ENCODE results near the gene RANBP1. TPM values are rescaled to one million over a fixed set of nuclear protein-coding genes. Genes with fewer than 3 reads are reported as not detected.
A peak's percentile ranks its signal among the peaks of the same experiment; 100 is the strongest.

The RANBP1 gene
- total RNA-seq, 5 donors from 2014 or later (not counting 1 experiment from before 2014, with no cell fraction given), result 64.0 to 81.1 (median 75.4) TPM

- no peaks in the 10 kb centered on the region for H3K9me3 Mint-ChIP-seq
- 94% methylated on average over 15 of the region's 15 CpGs for WGBS (ENCODE audit: insufficient coverage)
- H3K4me3 Mint-ChIP-seq, result no peak overlapping the region
- peaks cover 5 to 48% of the 10 kb centered on the region in 2 experiments for H3K4me1 ChIP-seq (ENCODE audit: control insufficient read depth in 1 of 2, extremely low read depth in 1 of 2, insufficient read depth in 2 of 2, low read length in 2 of 2)
- ATAC-seq (replicated peaks in 1 of 4) (no peak), DNase-seq (no peak)
- no peak overlapping the region for H3K4me3 ChIP-seq (ENCODE audit: control insufficient read depth in 1 of 2, extremely low read depth in 1 of 2, low read length in 1 of 2)
- peaks cover 2 to 12% (median 10%) of the 10 kb centered on the region in 3 donors for H3K4me1 Mint-ChIP-seq
- H3K9me3 ChIP-seq, result no peaks in the 10 kb centered on the region
- H3K36me3 Mint-ChIP-seq, result peaks cover 14% of the 10 kb centered on the region
- H3K27ac ChIP-seq (ENCODE audit: low read length), result no peak overlapping the region
- CTCF ChIA-PET, result no interaction called here
- POLR2A ChIA-PET, result no interaction called here
- H3K36me3 ChIP-seq (ENCODE audit: control insufficient read depth in 2 of 2, extremely low read depth in 1 of 2, insufficient read depth in 1 of 2, low read length in 1 of 2), result peaks cover 21 to 36% of the 10 kb centered on the region in 2 donors
- H3K27ac Mint-ChIP-seq, result peak overlapping the region; percentile 27 to 52
- H3K27me3 ChIP-seq (replicated peaks in 1 of 2; ENCODE audit: control insufficient read depth in 2 of 2, extremely low read depth in 1 of 2, insufficient read depth in 2 of 2, low read length in 1 of 2), result no peaks in the 10 kb centered on the region
- H3K27me3 Mint-ChIP-seq, result no peaks in the 10 kb centered on the region
Observed at GRCh38 chr22:20127318-20127868, 11.5 kb downstream of the RANBP1 start.

GRCh38 chr22:20127869-20128618, 12.1 kb downstream of the RANBP1 start:
- H3K4me1 ChIP-seq (ENCODE audit: control insufficient read depth in 1 of 2, extremely low read depth in 1 of 2, insufficient read depth in 2 of 2, low read length in 2 of 2), result peaks cover 7 to 48% of the 10 kb centered on the region in 2 experiments
- ChIA-PET POLR2A (no interaction called here), CTCF (interaction anchor here in 1 of 2 donors (1.6 kb wide), 1 partner anchor 157 kb away, joined by 4 read pairs; no protein-coding TSS in a partner anchor)
- no peaks in the 10 kb centered on the region for H3K9me3 ChIP-seq
- Mint-ChIP-seq H3K4me3 (no peak overlapping the region), H3K9me3 (no peaks in the 10 kb centered on the region), H3K27me3 (no peaks in the 10 kb centered on the region), H3K4me1 (peaks cover 7 to 18% (median 16%) of the 10 kb centered on the region in 3 donors), H3K36me3 (peaks cover 14% of the 10 kb centered on the region), H3K27ac (peak overlapping the region in 1 of 2 donors; percentile 86)
- no peak overlapping the region for H3K27ac ChIP-seq (ENCODE audit: low read length)
- no peak overlapping the region for H3K4me3 ChIP-seq (ENCODE audit: control insufficient read depth in 1 of 2, extremely low read depth in 1 of 2, low read length in 1 of 2)
- H3K36me3 ChIP-seq (ENCODE audit: control insufficient read depth in 2 of 2, extremely low read depth in 1 of 2, insufficient read depth in 1 of 2, low read length in 1 of 2), result peaks cover 21 to 35% of the 10 kb centered on the region in 2 donors
- WGBS (ENCODE audit: insufficient coverage), result 84% methylated on average over 9 of the region's 17 CpGs
- H3K27me3 ChIP-seq (replicated peaks in 1 of 2; ENCODE audit: control insufficient read depth in 2 of 2, extremely low read depth in 1 of 2, insufficient read depth in 2 of 2, low read length in 1 of 2), result no peaks in the 10 kb centered on the region
- DNase-seq (no peak), ATAC-seq (replicated peaks in 1 of 4) (no peak)

- Mint-ChIP-seq H3K4me1 (peaks cover 12 to 23% (median 21%) of the 10 kb centered on the region in 3 donors), H3K27me3 (no peaks in the 10 kb centered on the region), H3K9me3 (no peaks in the 10 kb centered on the region), H3K27ac (peak overlapping the region; percentile 71 to 86), H3K4me3 (no peak overlapping the region), H3K36me3 (peaks cover 14% of the 10 kb centered on the region)
- Histone ChIP-seq H3K4me3 (ENCODE audit: control insufficient read depth in 1 of 2, extremely low read depth in 1 of 2, low read length in 1 of 2) (no peak overlapping the region), H3K36me3 (ENCODE audit: control insufficient read depth in 2 of 2, extremely low read depth in 1 of 2, insufficient read depth in 1 of 2, low read length in 1 of 2) (peaks cover 20 to 32% of the 10 kb centered on the region in 2 donors), H3K9me3 (no peaks in the 10 kb centered on the region), H3K4me1 (ENCODE audit: control insufficient read depth in 1 of 2, extremely low read depth in 1 of 2, insufficient read depth in 2 of 2, low read length in 2 of 2) (peaks cover 7 to 47% of the 10 kb centered on the region in 2 experiments), H3K27me3 (replicated peaks in 1 of 2; ENCODE audit: control insufficient read depth in 2 of 2, extremely low read depth in 1 of 2, insufficient read depth in 2 of 2, low read length in 1 of 2) (no peaks in the 10 kb centered on the region), H3K27ac (ENCODE audit: low read length) (no peak overlapping the region)
- CTCF ChIA-PET, result interaction anchor here in 1 of 2 donors (1.6 kb wide), 1 partner anchor 157 kb away, joined by 4 read pairs; no protein-coding TSS in a partner anchor
- DNase-seq, result no peak
- POLR2A ChIA-PET, result no interaction called here
- 72% methylated on average over 2 of the region's 2 CpGs for WGBS (ENCODE audit: insufficient coverage)
- ATAC-seq (replicated peaks in 1 of 4), result no peak
Observed at GRCh38 chr22:20128619-20128901, 12.7 kb downstream of the RANBP1 start.

- Histone ChIP-seq H3K4me1 (ENCODE audit: control insufficient read depth in 1 of 2, extremely low read depth in 1 of 2, insufficient read depth in 2 of 2, low read length in 2 of 2) (peaks cover 9 to 47% of the 10 kb centered on the region in 2 experiments), H3K4me3 (ENCODE audit: control insufficient read depth in 1 of 2, extremely low read depth in 1 of 2, low read length in 1 of 2) (no peak overlapping the region), H3K27ac (ENCODE audit: low read length) (no peak overlapping the region), H3K9me3 (no peaks in the 10 kb centered on the region), H3K27me3 (replicated peaks in 1 of 2; ENCODE audit: control insufficient read depth in 2 of 2, extremely low read depth in 1 of 2, insufficient read depth in 2 of 2, low read length in 1 of 2) (no peaks in the 10 kb centered on the region), H3K36me3 (ENCODE audit: control insufficient read depth in 2 of 2, extremely low read depth in 1 of 2, insufficient read depth in 1 of 2, low read length in 1 of 2) (peaks cover 17 to 28% of the 10 kb centered on the region in 2 donors)
- peaks cover 14% of the 10 kb centered on the region for H3K36me3 Mint-ChIP-seq
- no peaks in the 10 kb centered on the region for H3K9me3 Mint-ChIP-seq
- DNase-seq (peak in 34 of 35 experiments; percentile 24 to 73 (median 47)), ATAC-seq (replicated peaks in 1 of 4) (peak in 1 of 4 experiments; percentile 21)
- WGBS (ENCODE audit: insufficient coverage), result 31% methylated on average over 15 of the region's 18 CpGs
- peak overlapping the region; percentile 71 to 86 for H3K27ac Mint-ChIP-seq
- H3K4me3 Mint-ChIP-seq, result peak overlapping the region; percentile 32 to 68 (median 55)
- CTCF ChIA-PET, result interaction anchor here (0.6 to 1.6 kb wide), 5 partner anchors 12 to 160 kb away, joined by 3 to 5 read pairs (median 4); partner anchors contain the start of genes TANGO2 (in 1 of the 2) and TRMT2A (in 1 of the 2)
- peaks cover 18 to 28% (median 27%) of the 10 kb centered on the region in 3 donors for H3K4me1 Mint-ChIP-seq
- no peaks in the 10 kb centered on the region for H3K27me3 Mint-ChIP-seq
- POLR2A ChIA-PET, result no interaction called here
Observed at GRCh38 chr22:20128902-20129746, 13.2 kb downstream of the RANBP1 start.

- ChIA-PET CTCF (interaction anchor here (0.6 to 1.6 kb wide), 5 partner anchors 12 to 161 kb away, joined by 3 to 5 read pairs (median 4); partner anchors contain the start of genes TANGO2 (in 1 of the 2) and TRMT2A (in 1 of the 2)), POLR2A (no interaction called here)
- Mint-ChIP-seq H3K4me1 (peaks cover 24 to 33% (median 31%) of the 10 kb centered on the region in 3 donors), H3K27me3 (no peaks in the 10 kb centered on the region), H3K4me3 (peak overlapping the region in 2 of 3 donors; percentile 55 to 68), H3K27ac (peak overlapping the region; percentile 71 to 86), H3K36me3 (peaks cover 14% of the 10 kb centered on the region), H3K9me3 (no peaks in the 10 kb centered on the region)
- no peaks in the 10 kb centered on the region for H3K27me3 ChIP-seq (replicated peaks in 1 of 2; ENCODE audit: control insufficient read depth in 2 of 2, extremely low read depth in 1 of 2, insufficient read depth in 2 of 2, low read length in 1 of 2)
- peaks cover 9 to 47% of the 10 kb centered on the region in 2 experiments for H3K4me1 ChIP-seq (ENCODE audit: control insufficient read depth in 1 of 2, extremely low read depth in 1 of 2, insufficient read depth in 2 of 2, low read length in 2 of 2)
- ATAC-seq (replicated peaks in 1 of 4) (no peak), DNase-seq (no peak)
- no peak overlapping the region for H3K4me3 ChIP-seq (ENCODE audit: control insufficient read depth in 1 of 2, extremely low read depth in 1 of 2, low read length in 1 of 2)
- H3K36me3 ChIP-seq (ENCODE audit: control insufficient read depth in 2 of 2, extremely low read depth in 1 of 2, insufficient read depth in 1 of 2, low read length in 1 of 2), result peaks cover 15 to 25% of the 10 kb centered on the region in 2 donors
- H3K27ac ChIP-seq (ENCODE audit: low read length), result no peak overlapping the region
- H3K9me3 ChIP-seq, result no peaks in the 10 kb centered on the region
- 80% methylated on average over 1 of the region's 3 CpGs for WGBS (ENCODE audit: insufficient coverage)
Observed at GRCh38 chr22:20129747-20130014, 13.8 kb downstream of the RANBP1 start.

- H3K36me3 ChIP-seq (ENCODE audit: control insufficient read depth in 2 of 2, extremely low read depth in 1 of 2, insufficient read depth in 1 of 2, low read length in 1 of 2), result peaks cover 12 to 19% of the 10 kb centered on the region in 2 donors
- peaks cover 24 to 36% (median 36%) of the 10 kb centered on the region in 3 donors for H3K4me1 Mint-ChIP-seq
- peaks cover 9 to 50% of the 10 kb centered on the region in 2 experiments for H3K4me1 ChIP-seq (ENCODE audit: control insufficient read depth in 1 of 2, extremely low read depth in 1 of 2, insufficient read depth in 2 of 2, low read length in 2 of 2)
- WGBS (ENCODE audit: insufficient coverage), result 63% methylated on average over 1 of the region's 3 CpGs
- no peaks in the 10 kb centered on the region for H3K9me3 ChIP-seq
- H3K27me3 ChIP-seq (replicated peaks in 1 of 2; ENCODE audit: control insufficient read depth in 2 of 2, extremely low read depth in 1 of 2, insufficient read depth in 2 of 2, low read length in 1 of 2), result no peaks in the 10 kb centered on the region
- DNase-seq, result peak in 7 of 35 experiments; percentile 14 to 50 (median 22)
- peak overlapping the region; percentile 41 to 68 (median 55) for H3K4me3 Mint-ChIP-seq
- ChIA-PET POLR2A (no interaction called here), CTCF (interaction anchor here in 1 of 2 donors (1.2 kb wide), 1 partner anchor 162 kb away, joined by 3 read pairs; no protein-coding TSS in a partner anchor)
- H3K9me3 Mint-ChIP-seq, result no peaks in the 10 kb centered on the region
- no peak overlapping the region for H3K4me3 ChIP-seq (ENCODE audit: control insufficient read depth in 1 of 2, extremely low read depth in 1 of 2, low read length in 1 of 2)
- H3K27ac ChIP-seq (ENCODE audit: low read length), result peak overlapping the region; percentile 45
- H3K27ac Mint-ChIP-seq, result peak overlapping the region; percentile 64 to 76
- peaks cover 11% of the 10 kb centered on the region for H3K36me3 Mint-ChIP-seq
- peak in 1 of 4 experiments; percentile 9 for ATAC-seq (replicated peaks in 1 of 4)
- no peaks in the 10 kb centered on the region for H3K27me3 Mint-ChIP-seq
Observed at GRCh38 chr22:20130319-20130718, 14.4 kb downstream of the RANBP1 start.
